GM21576 (cell line): Measurements from ENCODE around the gene SPTLC2.

Source experiments
- ATAC-seq: cut with Tn5 transposase; IDR thresholded peaks from one replicate; pipeline ENCODE4 v1.9.1; 2021; ENCODE audit warnings: mild to moderate bottlenecking, moderate library complexity; ENCODE audit not compliant: unreplicated experiment

The SPTLC2 gene

DNA sequence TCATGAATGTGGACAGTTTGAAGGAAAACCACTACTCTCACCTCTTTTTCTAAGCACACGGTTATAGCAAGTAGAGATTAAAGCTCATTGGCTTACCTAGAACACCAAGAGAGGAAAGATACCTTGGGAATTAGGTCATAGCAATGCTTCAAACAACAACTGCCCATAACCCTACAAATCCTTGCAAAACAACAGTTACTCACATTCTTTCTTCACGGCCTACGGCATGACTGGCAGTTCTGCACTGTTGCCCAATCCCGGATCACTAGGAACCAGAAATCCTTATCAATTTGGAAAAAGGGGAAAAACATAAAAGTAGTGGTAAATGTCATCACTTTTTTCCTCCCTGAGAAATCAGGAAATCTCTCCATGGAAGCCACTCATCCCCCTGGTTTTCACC, 108.2 kb downstream of the SPTLC2 start:
- no peak for ATAC-seq

DNA sequence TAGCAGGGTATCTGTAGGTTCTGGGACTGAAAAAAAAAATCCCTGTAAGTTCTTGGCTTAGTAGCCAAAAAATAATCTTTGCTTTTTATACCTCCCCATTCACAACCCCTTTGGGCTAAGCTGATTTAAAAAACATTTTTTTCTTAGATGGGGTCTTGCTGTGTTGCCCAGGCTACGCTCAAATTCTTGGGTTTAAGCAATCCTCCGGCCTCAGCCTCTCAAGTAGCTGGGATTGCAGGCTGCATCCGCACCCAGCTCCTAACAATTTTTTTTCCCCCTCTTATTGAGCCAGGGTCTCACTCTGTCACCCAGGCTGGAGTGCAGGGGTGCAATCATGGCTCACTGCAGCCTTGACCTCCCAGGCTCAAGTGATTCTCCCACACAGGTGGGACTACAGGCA, 108.7 kb downstream of the SPTLC2 start:
- ATAC-seq: no peak

DNA sequence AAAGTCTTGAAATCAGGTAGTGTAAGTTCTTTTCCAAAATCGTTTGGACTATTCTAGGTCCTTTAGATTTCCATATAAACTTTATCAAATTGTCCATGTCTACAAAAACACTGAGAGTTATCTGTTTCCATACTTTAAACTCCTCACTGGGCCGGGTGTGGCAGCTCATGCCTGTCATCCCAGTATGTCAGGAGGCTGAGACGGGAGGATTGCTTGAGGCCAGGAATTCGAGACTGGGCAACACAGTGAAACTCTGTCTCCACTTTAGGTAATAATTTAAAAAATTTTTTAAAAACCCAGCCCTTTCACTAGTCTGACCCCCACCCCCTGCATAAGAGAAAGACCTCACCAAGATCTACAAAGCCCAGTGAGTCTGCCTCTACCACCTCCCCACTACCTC, 111.4 kb downstream of the SPTLC2 start:
- ATAC-seq: no peak

DNA sequence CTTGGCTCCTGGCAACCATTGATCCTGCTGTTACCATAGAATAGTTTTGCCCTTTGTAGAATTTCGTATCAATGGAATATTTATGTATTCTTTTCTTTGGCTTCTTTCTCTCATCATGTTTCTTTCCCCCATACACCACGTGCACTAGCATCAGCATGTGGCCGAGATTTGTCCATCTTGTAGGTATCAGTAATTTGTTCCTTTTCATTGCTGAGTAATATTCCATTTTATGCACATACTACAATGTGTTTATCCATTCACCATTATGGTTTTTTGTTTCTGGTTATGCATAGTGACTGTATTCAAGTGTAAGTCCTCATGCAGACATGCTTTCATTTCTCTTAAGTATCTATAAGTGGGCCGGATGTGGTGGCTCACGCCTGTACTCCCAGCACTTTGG, 113.3 kb downstream of the SPTLC2 start:
- ATAC-seq: no peak

DNA sequence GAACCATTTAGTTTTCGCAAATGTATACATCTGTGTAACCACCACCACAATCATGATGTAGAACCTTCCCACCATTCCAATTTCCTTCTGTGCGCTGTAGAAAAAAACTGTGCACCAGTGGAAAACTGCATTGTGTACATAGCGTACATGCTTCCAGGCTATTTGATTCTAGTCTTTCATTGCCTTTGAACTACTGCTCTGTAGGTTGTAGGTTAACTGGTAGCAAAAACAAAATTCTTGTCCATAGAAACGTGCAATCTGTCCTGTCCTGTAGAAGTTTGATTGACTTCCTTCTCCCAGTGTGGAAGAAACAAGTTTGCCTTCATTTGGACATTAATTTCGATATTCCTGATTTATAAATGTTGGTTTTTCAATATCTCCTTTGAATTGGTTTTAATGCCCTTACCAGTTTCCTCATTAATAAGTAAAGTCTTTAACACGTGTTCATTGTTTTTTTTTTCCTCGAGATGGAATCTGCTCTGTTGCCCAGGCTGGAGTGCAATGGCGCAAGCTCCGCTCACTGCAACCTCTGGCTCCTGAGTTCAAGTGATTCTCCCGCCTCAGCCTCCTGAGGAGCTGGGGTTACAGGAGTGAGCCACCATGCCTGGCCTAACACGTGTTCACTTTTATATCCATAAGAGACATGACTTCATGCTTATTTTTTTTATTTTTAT, 114.2 kb downstream of the SPTLC2 start:
- ATAC-seq: no peak

DNA sequence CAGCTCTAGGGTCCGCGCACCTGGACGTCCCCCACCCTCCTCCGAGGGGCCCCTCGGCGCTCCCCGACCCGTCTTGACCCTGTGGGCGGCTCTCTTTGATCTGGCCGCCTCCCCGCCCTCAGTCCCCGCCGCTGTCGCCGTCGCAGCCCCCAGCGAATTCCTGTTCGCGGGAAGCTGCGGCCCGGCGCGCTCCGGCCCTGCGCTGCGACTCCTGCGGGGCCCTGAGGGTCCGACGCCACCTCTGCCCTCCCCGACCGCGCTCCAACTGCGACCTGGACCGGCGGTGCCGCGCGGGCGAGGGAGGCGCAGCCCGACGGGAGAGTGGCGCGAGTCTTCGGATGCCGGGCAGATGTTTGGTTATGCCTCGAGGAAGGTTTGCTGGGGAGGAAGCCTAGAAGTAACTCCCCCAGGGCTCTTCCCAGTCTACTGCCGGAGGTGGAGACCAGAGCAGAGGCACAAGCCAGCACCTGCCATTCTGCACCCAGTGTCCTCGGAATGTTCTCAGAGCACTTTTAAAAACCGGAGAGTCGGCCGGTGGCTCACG, 117.4 kb downstream of the SPTLC2 start:
- peak; percentile 28 for ATAC-seq

DNA sequence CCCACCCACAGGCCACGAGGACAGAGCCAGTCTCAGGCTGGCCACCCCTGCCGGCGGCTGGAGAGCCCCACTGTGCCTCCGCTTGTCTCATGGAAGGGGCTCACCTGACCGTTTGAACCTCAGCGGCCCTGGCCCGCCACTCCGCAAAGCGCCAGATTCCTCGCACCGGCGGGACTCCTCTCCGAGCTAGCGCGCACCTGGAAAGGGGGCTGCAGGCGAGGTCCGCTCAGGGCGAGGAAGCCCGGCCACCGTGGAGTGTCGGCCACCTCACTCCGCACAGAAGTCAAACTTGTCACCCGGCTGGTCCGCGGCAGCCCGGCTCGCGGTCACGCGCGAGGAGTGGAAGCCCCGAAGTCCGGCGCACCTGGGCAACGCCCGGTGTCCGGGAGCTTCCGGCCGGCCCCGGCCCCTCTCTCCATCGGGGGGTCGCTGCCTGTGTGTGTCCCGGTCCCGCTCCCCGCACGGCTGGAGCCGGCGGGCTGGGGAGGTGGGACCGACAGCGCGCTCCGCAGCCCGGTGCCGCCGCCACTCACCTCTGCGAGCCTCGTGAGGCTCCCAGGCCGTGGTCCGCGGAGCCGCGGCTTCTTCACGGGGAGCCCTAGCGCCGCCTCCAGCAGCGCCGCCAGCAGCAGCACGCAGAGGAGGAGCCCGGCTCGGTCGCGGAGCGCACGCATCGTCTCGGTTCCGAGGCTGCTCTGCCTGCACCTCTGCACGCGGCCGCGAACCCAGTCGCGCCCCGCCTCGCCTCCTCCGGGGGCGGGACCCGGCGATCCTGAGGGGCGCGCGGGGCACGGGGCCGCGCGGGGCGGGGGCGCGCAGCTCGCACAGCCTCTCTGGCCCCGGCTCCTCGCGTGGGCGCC, 118.1 kb downstream of the SPTLC2 start, which contains the start of gene ISM2:
Gene ISM2 (minus strand): TSS at position 697 of the 860 bp plus-strand sequence. CDS start 23 bp downstream, at position 674.
- peak; percentile 49 for ATAC-seq

DNA sequence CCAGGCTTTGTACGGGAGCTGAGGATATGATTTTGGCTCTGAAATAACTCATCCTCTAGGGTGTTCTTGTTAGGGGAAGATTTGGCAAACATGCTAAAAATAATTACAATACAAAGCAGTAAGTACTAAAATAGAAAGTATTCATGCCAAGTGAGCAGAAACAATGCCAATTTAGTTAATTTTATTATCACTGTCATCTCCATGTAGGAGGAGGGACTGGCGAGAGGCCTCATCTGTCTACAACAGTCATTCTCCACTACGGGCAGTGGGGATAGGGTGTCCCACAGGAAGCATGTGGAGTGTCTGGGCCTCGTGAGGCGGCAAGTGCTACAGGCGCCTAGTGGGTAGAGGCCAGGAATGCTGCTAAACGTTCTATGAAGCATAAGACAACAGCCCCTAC, 121.1 kb downstream of the SPTLC2 start:
- ATAC-seq: no peak

DNA sequence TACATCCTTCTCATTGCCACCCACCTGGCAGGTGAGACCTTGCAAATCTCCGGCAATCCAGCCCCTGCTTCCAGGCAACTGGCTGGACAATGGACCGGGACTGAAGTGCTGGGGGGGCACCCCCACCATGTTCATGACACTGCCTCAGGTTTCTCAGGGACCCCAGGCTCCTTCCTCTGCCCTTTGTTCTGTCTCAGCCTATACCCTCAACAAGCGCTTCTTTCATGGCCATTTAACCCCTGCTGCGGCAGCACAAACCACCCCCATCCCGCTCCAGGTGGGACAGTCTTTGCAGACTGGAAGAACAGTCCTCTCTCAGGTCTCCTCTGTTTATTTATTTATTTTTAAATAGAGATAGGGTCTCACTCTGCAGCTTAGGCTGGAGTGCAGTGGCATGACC, 125.4 kb downstream of the SPTLC2 start:
- ATAC-seq: no peak

DNA sequence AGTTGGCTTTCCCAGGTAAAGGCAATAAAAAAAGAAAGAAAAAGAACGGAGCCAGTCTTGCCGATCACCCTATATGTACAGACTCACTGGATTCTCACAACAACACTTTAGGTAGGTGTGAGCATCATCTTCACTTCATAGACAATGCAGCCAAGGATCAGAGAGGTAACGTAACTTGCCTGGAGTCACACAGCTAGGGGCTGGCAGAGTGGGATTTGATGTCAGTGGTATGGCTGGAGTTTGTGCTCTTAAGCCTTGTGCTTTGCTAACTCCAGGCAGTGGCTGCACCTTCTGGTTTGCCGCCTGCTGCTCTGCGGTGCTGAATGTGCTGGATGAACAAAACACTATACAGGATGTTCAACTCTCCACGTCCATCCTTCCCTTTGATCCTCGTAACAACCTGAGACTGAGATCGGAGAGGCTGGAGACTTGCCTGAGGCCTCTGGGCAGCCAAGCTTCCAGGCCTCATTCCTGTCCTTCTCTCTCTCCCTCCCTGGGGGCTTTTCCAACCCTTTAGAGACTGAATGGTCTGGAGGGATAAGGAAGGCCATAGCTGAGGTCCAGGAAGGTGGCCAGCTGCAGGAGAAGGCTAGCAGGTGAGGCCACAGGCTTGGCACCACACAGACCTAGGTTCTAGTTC, 126.0 kb downstream of the SPTLC2 start:
- no peak for ATAC-seq

DNA sequence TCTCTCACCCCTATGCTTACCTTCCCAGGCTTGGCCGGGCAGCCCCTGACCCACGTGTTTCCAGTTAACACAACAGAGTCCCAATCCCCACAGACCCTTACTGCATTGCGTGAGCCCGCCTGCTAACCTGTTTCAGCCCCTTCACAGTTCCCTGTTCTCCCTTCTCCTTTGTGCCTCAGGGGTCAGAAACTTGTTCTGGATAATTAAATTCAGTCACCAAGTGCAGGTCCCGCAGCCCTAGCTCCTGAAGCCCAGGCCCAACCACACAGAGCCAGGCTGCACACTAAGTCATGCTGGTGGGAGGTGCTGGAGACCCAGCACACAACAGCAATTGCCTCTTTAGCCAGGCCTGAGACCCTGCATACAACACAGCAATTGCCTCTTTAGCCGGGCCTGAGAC, 127.4 kb downstream of the SPTLC2 start:
- no peak for ATAC-seq

DNA sequence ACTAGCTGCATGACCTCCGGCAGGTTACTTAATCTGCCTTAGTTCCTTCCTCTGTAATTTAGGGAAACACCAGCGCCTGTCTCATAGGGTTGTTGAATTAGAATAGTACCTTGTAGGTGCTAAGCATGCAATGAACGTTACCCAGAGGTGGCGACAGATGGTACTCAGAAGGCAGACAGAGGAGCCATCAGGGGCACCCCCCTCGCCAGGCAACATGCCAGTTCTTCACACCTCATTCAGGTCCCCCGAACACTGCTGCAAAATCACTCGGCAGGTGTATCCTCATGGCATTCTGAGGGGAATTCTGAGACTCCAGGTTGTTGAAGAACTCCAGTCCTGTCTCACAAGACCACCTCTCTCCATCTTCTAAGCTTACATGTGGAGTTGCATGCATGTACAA, 127.9 kb downstream of the SPTLC2 start:
- no peak for ATAC-seq

DNA sequence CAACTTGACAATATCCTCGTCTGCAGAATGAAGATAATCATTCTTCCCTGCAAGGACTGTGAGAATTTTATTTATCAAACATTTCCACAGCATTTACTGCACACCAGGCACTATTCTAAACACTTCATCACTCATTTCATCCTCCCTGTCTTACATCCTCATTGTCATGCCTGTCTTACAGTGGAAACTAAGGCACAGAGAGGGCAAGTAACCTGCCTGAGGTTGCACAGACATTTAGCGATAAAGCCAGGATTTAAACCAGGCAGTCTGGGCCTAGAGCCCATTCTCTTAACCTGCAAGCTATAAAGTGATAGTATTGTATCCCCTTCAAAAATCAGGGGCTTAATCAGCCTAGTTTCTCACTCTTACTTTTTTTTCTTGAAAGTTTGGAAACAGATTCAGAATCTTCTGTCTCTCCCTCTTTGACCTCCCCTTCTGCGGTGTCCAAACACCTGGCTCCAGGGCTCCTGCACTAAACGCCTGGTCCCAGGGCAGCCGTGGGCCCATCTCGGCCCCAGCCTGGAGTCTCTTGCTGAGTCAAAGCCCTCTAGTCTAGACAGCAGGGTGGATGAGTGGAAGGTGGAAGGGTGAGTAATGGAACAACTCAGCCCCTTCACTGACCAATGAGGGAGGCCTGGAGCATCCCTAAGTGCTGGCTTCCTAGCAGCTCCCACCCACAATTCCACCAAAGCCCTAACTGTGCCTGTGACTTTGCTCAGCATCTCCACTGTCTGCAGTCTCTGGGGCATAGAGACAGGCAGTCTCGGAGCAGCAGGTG, 130.3 kb downstream of the SPTLC2 start:
- no peak for ATAC-seq

DNA sequence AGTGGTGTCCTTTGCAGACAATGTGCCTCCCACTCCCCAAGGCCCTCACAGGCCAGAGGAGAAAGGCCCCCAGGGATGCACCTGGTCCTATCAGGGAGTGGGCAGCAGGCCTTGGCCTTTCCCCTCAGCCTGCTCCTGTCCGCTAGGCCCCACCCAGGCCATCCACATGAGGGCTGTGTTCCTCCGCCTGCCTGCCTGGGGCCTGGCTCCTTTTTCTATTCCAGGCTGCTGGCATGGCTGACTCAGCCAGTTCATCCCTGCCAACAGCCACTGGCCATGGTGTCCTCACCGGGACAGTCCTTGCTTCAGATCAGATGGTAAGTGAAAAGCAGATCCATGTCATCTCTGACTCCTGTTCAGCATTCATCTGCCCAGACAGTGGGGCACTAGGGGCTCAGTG, 131.2 kb downstream of the SPTLC2 start:
- no peak for ATAC-seq

DNA sequence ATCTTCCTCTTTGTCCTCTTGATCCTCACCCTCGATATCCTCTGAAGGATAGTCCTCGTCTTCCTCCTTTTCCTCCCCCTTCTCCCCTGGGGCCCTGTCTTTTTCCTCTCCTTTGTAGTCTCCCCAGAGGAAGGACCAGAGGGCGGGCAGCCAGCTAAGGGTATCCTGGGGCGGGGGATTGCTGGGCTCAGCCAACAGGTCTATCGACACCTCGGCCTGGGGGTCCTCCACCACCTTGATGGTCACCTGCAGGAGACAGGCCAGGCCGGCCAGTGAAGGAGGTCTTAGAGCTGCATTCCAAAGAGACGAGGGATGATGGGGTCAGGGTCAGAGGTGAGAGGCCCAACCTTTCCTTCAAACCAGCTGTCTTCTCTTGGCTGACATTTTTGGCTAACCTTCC, 134.0 kb downstream of the SPTLC2 start:
- no peak for ATAC-seq

DNA sequence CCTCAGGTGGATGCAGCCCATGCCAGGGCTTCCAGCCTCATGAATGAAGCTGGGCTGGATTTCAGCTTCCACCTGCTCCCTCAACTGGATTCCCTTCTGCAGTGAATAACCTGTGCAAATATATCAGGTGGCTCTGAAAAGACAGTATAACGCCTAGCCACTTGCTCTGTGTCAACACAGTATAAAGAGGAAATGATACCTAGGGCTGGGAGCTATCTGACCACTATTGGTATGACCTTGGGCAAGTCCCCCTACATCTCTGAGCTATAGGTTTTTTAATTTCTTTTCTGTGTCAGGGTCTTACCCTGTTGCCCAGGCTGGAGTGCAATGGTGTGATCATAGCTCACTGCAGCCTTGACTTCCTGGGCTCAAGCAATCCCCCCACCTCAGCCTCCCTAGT, 137.6 kb downstream of the SPTLC2 start:
- ATAC-seq: peak; percentile 93

DNA sequence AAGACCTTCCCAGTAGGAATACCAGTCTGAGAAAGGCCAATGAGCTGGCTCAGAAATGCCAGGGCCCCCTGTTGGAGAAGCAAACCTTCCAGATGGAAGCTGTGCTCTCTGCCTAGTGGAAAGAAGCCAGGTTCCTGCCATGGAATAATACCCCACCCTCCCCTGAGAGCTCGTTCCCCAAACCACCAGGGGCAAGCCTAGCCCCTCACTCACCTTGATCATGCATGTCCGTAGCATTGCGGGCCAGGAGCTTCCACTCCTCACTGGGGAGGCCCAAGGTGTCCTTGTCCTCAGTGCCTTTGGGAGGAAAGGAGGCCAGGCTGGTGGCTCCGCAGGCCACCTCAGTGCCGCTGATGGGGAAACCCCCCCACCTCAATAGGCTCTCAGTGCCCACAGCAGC, 138.4 kb downstream of the SPTLC2 start:
- ATAC-seq: no peak

DNA sequence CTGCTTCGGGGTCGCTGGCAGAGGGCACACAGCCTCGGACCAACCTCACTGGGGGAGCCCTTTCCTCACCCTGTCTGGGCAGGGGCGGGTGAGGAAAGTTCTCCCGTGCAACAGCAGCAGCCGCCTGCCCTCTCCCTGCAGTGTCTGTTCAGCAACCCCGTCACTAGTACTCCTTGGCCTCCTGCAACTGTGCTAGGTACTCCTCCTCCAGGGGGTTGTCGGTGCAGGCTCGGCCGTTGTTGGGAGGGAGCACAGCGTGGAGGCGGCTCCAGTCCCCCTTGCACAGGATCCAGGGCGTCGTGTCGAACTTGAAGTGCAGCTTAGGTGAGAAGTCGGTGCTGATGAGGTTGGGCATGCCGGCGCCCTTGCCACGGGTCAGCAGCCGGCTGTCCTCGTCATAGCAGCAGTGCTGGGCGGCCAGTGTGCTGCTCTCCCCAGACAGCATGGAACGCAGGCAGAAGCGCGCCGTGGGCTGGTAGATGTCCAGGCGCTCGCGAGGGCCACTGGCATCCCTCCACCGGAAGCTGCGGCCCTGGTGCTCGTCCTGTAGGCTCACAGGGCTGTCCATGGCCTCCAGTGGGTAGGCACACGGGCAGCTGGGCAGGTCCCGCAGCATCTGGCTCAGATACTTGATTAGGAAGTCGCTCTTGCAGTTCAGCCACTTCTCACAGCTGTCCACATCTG, 140.9 kb downstream of the SPTLC2 start:
- no peak for ATAC-seq

DNA sequence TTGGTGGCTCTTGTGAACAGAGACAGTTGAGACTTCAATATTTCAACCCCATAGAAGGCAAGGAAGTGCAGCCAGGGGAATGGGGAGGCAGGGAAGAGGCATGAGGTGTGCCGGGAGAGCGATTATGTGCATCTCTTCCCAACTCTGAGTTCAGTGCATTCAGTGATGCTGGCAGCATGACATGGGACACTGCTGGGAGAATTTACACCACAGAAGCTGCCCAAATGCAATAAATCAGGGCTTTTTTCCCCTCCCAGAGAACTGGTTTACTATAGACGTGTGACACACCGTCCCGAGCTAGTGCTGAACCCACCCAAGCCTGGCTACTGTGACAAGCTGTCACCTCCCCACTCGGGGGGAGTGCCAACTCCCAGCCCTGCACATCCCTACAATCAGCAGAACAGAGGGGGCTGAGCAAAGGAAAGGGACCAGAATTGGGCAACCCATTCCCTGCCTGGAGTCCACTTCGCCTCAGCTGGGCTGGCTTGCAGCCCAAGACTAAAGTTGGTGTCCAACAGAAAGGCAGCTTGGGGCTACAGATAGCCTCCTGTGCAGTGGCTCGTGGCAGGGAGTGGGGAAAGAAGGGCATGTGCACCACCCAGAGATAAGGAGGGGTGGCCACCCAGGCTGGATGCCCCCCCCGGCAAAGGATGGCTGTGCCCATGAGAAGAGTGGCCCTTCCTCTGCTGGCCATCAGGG, 141.8 kb downstream of the SPTLC2 start:
- ATAC-seq: no peak

DNA sequence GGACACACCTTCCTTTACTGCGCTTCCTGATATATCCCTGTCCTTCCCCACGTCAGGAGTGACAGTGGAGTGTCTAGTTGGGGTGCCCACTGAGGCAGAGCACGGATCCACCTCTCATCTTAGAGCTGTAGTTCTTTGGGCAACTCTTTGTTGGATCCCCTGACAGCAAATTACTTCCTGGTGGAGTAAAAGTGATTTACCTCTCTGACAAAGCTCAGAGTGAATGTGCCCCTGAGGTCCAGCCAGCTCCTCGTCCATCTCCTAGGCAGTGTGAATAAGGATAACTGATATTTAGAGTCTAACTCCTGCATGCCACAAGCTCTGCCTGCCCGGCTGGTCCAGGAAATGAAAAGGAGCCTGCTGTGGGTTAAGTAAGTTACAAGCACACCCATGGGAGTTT, 142.5 kb downstream of the SPTLC2 start:
- no peak for ATAC-seq
